Myometrial cell (primary cell): Measurements from ENCODE around the gene ATP8B1. TPM values are rescaled to one million over a fixed set of nuclear protein-coding genes. Genes with fewer than 3 reads are reported as not detected.

Experiments used
- total RNA-seq: library from RNA; depleted of rRNA; stranded (reverse); fragments of >200 nt; gene quantifications from 2 replicates; pipeline ENCODE4 v1.2.3, GENCODE V29; 2015

ATP8B1 gene
- 8.9 and 9.2 TPM in 2 replicates for total RNA-seq

GRCh38 chr18:57803103-57803969, at the start of gene ATP8B1:
Gene ATP8B1 (minus strand): TSS chr18:57803315. CDS start chr18:57731807, 71,508 bp downstream.

Other genes starting within 250 kb of the ATP8B1 start
- 23.4 and 59.4 TPM in 2 replicates for gene FECH, start 216.6 kb downstream of the ATP8B1 start, total RNA-seq
- gene NARS1, start 181.5 kb downstream of the ATP8B1 start, total RNA-seq: 142 and 146 TPM in 2 replicates
- 9.0 and 25.1 TPM in 2 replicates for gene NEDD4L, start 240.9 kb upstream of the ATP8B1 start, total RNA-seq